ENCODE results near the gene SLIT1. TPM values are rescaled to one million over a fixed set of nuclear protein-coding genes. Genes with fewer than 3 reads are reported as not detected.

Gene SLIT1
- polyA plus RNA-seq (ENCODE audit: insufficient read length in 12 of 12): 1 to 10 TPM in 5 of 12 donors, under 1 TPM in 5, not detected in 2; 0.54 to 1.6 (median 1.0) TPM
- long read RNA-seq, donor 1: 0 reads
- long read RNA-seq, donor 2: 0 reads
- long read RNA-seq, donor 3: 0 reads
- long read RNA-seq, donor 4: 0 reads
- long read RNA-seq, donor 5: 0 reads
- long read RNA-seq, donor 6: 0 reads
- long read RNA-seq, donor 7: 0 reads
- long read RNA-seq, donor 8: 0 reads
- long read RNA-seq, donor 9: 0 reads
- long read RNA-seq, donor 10: 0 reads
- long read RNA-seq, donor 11: 0 reads

DNA sequence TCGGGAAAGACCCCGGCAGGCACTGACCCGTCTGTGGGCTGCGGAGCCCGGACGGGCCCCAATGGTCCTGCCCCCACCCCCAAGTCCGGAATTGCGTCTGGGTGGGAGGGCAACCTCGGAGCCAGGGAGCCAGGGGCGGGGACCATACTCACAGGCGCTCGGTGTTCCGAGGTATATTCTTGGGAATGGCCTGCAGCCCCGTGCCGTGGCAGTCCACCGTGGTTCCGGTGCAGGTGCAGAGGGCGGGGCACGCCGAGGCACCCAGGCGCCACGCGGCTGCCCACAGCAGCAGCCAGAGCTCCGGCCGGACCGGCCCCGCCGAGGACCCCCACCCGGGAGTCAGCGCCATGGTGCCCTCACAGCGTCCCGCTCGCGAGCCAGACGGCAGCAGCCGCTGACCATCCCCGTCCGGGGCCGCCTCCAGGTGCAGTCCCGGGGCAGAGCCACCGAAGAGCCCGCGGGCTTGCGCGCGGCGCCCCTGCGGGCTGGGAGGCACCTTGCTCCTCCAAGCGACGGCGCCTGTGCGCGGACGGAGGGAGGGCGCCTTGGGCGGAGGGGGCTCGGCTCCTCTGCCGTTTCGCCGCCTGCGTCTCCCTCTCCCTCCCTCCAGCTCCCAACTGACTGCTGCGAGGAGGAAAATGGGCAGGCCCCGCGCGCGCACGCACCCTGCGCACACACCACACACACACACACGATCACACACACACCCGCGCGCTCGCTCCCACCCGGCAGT lies at the start of gene SLIT1:
Gene SLIT1, minus strand, starts transcription at position 634 of the 733 bp plus-strand sequence. Its CDS starts 285 bp downstream, at position 349.
- no peak for DNase-seq

DNA sequence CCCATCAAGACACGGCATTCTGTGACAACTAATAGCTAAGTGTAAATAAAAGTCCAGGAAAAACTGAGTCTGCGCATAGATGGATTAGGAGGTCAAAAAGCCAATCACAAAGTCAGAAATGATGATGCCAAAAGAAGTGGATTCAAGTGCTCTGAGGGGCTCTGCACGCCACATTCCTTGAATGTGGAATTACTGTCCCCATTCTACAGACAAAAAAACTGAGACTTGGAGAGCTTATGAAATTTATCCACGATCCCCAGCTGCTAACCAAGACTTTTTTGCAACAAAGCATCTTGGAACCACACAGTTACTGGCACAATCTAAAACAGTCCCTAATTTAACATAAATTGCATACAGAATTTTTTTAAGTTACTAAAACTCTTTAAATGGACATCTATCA lies 49.6 kb upstream of the SLIT1 start:
- no peak for DNase-seq

DNA sequence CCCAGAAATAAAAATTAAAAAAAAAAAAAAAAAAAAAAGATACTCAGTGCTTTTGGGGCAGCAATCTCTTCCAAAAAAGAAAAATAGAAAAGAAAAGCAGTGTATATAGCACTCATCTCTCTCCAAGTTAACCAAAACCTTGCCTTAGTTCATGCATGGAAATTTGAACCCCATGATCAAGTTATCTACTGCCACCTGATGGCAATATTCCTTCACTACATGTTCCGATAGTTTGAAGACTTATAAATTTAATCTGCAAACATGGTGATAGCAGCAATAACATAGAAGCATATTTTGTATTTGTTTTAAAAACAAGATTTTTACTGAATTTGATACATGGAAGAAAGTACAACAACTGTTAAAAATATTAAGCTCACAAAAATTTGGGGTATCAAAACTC lies 48.6 kb upstream of the SLIT1 start:
- DNase-seq: peak; percentile 19

DNA sequence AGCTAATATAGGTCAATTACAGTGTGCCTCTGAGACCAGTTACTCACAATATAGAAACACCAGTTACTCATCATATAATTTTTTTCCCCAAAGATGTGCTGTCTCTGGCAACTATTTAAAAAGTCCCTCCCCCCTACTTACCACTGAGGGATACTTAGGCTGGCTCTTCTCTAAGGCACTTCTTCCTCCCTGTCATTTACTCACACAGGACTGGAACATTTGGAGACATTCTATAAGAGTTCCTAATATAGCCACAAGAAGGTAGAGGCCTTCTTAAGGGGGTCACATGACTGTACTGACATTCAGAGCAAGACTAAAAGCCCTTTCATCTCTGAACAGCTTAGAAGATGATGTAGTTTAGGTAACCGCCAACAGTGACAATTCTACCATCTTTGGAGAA lies 44.4 kb upstream of the SLIT1 start:
- DNase-seq: no peak

DNA sequence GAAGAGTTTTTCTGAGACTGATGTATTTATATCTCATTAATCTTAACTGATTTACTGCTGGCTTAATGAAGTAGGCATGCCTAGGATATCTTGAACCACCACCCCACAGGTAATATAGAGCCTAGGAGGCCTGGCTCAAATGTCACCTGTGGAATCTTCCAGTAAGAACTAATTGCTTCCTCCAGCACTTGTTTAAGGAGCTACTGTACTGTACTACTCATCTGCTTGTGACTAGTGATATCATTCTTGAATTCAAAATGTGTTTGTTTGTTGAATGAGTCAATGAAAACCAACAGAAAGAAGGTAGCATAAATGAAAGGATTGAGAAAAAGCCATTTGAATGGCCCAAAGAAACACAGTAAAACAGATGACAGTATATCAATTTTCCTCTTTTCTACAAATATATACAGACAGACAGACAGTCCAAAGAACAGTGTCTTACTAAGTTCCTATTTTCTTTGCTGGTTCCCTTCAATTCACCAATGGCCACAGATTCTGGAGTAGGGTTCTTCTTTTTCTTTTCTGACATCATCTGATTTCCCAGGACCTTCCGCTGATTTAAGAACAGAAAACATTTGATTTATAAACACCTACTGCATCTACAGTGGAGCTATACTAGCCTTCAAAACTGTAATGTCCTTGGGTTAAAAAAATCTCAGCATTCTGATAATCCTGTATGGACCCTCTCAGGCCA lies 43.7 kb upstream of the SLIT1 start:
- DNase-seq: no peak

DNA sequence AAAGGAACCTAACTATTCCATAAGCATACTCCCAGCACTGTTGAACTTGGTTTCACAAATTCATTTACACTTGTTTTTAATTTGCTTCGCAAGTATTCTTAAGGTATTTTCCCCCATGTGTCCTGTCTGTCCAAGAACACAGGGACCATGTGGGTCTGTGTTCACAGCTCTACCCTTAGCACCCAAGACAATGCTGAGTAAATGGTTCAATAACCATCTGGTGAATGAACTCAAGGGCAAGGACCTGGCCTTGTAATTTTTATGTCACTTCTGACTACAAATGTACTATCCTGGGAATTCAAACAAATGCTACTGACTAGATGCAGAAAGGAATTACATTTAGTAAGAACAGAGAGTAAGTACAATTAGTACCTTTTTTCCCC lies 43.0 kb upstream of the SLIT1 start:
- DNase-seq: no peak

DNA sequence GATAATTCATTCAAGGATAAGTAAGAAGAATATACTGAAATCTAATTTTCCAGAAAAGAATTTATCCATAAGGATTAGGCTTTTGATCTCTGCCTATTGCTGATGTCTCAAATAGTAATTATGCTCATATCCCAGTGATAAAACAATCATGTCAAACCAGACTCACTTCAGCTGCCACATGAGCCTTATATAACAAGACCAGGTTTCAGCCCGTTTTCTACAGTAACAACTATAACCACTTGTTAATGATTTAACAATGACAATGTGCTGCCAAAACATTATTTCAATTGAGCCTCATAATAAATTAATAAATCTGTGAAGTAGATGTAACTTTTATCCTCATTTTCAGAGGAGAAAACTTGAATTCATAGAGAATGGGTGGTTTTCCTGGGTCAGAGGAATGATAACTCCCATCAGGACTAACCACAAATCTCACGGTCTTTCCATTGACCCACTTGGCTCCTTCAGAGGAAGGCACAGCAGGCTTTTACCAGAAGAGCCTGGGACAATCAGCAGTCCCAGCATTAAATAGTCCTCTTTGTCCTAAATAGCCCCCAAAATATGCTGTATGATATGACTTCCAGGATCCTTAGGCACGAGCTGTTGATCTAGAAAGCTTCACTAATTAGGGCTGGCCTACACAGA lies 42.5 kb upstream of the SLIT1 start:
- no peak for DNase-seq

DNA sequence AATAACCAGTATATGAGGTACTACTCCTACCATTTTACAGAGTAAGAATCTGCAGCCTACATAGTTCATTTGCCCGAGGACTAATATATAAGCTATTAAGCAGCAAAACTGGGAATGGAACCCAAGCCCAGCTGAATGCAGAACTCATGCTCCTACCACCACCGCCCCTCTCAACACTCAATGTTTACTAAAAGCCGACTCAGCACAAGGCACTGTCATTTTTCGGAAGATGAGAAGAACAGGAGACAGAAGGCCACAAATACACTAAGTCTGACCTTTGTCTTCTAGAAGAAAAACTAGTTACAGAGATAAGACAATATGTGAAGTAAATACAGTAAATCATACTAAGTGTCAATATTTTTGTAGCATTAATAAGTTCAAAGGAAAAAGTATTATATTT lies 40.6 kb upstream of the SLIT1 start:
- no peak for DNase-seq

DNA sequence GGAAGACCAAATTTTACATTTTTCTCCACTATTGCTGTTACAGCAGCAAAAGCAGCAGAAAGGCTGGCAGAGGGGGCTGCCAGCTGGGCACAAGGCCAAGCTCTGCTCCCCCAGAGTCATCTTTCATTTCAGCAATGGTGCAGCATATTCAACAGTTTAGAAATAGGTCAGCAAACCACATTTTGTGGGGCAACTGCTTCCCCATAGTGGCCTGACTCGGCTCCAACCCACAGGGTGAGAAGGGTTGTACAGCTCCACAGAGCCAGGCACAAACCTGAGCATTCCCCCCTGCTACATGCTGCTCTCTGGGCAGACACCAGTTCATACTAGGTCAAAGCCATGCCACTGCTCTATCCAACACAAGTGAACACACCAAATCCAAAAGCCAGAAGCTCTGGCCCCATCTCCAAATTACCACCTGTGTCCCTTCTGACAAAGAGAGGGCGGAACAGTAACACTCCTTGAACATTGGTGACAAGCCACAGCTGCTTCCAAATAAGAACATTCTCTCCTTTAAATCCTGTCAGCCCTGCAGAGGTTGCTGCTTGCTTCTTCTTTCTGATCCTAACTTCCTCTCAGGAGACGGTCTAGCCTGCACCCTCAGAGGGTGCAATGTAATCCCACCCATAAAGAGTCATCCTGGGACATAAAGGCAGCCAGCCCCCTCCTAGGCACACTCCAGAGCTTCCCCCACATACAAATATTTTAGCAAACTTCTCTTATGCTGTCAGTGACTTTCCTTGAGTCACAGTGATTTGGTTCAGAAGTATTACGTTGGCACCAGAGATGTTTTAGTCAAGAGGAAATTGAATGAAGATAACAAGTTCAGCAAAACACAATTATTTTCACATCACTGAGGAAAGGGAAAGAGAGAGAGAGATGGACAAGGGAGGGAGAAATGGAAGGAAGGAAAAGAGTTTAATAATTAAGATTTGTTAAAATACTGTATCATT lies 39.0 kb upstream of the SLIT1 start:
- no peak for DNase-seq

DNA sequence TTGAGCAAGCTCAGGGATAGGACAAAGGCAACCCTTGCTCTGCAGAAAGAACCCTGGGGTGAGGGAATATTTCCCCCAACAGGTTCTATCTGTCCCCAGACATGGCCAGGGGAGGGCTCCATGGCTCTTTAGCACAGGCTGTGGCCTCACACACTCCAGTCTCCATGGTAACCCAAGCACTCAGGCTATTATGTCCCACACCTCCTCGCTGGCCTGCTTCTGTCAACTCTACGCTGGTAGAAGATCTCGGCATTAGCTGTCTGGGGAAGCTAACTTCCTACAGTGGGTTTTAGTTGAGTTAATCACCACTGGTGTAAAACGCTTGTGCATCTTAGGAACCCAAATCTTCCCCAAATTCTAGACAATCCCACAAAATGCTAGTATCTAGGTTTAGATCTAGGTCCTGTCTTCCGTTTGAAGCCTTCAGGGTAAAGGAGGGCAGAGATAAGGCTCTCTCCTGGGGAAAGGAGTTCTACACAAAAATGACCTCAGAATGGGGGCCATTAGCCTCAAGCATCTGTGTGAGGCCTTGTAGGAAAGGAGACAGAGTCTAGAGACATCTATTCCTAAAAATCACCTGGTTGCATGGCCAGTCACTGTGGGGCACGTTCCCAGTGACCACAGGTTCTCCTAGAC lies 36.7 kb upstream of the SLIT1 start:
- no peak for DNase-seq

DNA sequence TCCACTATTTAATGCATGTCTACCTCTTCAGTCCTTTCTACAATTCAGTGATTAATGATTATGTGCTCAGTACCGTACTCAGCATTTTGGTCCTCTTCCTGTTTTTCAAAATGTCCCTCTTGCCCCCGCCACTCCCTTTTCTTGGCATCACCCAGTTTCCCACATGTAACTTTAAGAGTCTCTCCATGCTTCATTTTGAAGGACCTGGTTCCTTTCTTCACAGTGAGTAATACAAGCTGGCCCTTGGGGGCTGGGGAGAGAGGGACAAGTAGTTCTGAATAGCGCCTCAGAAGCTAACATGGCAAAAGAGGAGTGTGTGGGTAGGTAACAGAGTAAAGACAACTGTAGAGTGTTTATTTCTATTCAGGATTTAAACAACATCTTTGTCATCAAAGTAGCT lies 34.6 kb upstream of the SLIT1 start:
- DNase-seq: no peak

DNA sequence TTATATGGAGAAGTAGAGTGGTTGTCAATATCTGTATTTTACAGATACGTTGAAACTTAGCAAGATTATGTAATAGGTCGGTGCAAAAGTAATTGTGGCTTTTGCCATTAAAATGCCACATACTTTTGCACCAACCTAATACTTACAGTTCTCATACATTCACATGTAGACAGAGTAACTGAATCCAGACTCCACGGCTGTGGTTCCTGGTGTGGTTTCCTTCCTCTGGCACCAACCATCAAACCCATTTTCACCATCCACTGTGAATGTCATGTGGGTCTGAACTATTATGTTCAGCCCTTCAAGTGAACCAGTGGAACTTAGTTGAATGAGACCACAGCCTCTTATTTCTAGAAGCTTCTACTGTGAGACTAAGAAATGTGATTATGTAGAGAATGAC lies 31.5 kb upstream of the SLIT1 start:
- DNase-seq: no peak

DNA sequence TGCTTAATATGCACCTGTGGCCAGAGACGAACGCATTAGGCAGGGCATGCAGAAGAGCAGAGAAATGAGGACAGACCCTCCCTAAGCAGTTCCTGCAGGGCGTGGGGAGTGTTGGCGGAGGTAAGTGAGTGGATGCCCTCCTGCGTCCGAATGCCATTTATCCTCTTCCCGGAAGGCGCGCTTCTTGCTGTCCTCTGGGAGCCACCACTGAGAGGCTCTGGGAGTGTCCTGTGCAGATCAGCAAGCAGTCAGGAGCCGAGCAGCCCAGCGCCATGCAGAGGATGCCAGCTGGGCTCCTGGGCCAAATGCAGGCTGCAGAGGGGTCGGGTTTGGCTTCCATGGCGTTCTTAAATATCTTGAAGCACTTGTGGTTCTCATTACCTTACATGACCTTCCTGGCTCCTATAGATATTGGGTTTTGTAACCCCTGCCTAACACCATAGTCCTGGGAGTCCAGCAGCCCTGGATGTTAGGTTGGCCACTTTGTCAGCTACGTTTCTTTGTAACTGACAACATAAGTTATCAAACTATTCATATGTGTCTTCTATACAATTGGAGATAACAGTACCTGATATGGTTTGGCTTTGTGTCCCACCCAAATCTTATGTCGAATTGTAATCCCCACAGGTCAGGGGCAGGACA lies 30.0 kb upstream of the SLIT1 start:
- no peak for DNase-seq

DNA sequence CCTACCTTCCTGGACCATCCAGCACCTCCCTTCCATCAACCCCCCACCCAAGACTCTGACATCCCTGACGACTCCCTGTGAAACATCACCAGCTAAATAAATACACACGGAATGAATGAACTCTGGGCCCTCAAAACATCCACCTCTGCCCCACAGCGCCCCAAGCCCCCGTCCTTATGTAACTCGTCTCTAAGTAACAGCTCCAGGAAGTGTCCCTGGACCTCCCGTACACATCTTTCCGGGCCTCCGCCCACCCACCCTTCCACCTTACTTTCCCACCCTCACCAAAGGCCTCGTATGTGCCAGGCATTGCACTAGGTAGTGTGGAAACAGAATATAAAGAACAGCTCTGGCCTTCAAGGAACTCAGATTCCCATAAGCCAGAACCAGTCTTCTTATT lies 27.7 kb upstream of the SLIT1 start:
- no peak for DNase-seq

DNA sequence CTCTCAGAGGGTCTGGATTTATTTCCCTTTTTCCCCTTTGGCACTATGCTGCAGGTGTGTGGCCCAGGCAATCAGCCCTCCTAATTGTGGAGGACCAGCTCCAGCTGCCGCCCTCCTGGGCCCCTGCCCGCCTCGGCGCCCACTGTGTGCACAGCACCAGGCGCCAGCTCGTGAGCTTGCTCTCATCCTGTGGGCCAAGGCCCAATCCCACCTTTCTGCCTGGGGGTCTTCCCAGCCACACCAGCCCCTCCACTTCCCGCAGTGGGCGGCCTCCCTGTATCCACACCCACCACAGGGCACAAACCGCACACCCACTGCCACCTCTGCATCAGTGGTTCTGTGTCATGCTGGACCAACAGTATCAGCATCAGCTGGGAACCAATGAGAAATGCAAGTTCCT lies 25.5 kb upstream of the SLIT1 start:
- no peak for DNase-seq

DNA sequence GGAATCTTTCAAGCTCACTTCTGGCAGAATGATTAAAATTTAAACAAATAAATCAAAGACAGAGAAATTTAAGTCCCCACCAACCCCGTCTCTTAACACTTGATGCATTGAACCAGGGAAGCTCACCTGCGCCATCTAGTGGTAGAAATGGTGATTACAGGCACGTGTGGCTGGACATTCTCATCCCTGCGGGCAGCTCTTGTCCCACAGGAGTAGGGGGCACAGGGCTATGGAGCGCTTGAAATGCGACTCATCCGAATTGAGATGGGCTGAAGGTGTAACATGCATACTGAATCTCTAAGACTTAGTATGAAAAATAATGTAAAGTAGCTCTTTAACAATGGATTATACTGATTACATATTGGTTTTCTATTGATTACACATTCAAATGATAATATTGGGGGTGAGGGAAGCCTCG lies 24.8 kb upstream of the SLIT1 start:
- DNase-seq: peak; percentile 71

DNA sequence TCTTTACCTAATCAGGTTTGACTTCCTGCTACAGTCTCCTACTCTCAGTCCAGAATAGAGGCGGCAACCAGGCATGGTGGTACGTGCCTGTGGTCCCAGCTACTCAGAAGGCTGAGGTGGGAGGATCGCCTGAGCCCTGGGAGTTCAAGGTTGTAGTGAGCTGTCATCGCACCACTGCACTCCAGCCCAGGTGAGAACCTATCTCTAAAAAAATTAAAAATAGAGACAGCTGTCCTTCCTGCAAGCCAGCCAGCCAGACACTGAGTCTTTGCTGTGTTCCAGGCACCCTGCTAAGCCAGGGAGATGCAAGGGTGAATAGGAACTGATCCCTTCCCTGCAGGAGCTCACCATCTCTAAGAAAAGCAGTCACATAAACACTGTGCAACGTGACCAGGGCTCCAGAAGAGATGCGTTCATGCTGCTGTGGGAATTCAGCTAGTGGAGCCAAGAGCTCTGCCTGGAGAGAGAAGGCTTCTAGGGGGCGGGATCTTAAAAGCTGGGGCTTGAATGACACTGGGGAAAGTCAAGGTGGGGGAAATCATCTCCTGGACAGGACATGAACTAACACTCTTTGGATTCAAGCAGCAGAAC lies 22.1 kb upstream of the SLIT1 start:
- DNase-seq: no peak

DNA sequence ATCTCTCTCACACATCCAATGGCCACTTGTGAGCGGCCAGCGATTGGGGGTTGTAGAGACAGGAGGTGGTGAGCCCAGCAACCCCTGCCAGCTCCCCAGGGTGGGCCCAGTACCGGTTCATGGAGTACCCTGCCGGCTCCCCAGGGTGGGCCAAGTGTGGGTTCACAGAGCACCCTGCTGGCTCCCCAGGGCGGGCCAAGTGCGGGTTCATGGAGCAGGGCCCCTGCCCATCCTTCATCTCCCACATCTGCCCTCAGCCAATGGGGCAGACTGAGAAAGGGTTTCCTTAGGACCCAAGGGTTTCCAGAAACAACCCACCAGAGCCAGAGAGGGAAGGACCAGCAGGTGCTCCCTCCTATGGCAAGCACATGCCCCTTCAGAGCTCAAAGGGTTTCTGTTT lies 21.4 kb upstream of the SLIT1 start:
- DNase-seq: no peak

DNA sequence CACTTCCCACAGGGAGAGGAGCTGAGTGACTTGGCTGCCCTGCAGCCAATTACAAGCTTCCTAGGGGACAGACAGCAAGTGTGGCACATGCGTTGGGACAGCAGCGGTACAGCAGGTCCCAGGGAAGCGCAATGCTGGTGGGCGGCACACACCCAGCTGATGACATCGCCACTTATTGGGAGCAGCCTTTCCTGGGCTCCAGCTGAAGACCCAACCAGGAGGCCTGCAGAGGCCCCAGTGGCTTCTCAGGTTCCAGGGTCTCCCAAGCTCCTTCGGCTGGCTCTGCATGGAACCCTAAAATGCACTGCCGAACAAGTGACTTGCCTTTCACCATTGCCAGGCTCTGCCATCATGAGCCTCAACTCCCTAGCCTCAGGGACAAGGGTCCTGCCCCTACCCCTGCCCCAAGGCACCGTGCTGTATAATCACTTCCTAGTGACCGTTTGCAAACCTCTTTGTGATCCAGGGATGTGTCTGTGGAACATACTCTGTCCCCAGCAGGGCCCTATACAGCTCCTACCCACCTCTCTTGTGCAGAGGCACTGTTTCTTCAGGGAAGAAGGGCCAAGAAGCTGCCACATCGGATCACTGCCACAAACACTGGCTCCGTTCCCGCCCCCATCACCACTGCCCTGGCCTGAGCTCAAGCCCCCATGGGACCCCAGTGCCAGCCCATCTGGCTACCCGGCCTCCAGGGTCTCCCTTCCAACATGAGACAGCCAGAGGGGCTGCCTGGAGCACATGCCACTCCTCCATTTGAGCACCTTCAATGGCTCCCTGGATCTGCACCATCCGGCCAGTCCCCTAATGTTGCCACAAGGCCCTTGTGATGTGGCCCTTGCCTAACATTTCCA lies 19.3 kb upstream of the SLIT1 start:
- no peak for DNase-seq
